Activated CD8-positive, alpha-beta memory T cell treated with anti-CD3 and anti-CD28 coated beads, Interleukin-2, amount 50 U/mL, for 1 hour (primary cell): Measurements from ENCODE around the gene ADM.

Experiments
- DNase-seq: peaks from one replicate; pipeline ENCODE4 v3.0.0-alpha.2; 2020; ENCODE audit errors: extremely low read depth

ADM gene

GRCh38 chr11:10309163-10310093 lies 4.6 kb downstream of the ADM start:
- no peak for DNase-seq

- no peak for DNase-seq
These were observed 5.5 kb downstream of the ADM start for GRCh38 chr11:10310301-10310841.

- no peak for DNase-seq
These were observed 6.9 kb downstream of the ADM start for GRCh38 chr11:10311802-10312201.

- DNase-seq: no peak
These were observed 9.6 kb downstream of the ADM start for GRCh38 chr11:10314199-10315072.

GRCh38 chr11:10315083-10315482 lies 10.2 kb downstream of the ADM start:
- DNase-seq: no peak

- no peak for DNase-seq
These were observed 12.4 kb downstream of the ADM start for GRCh38 chr11:10317151-10317755.

GRCh38 chr11:10317776-10318526 lies 13.1 kb downstream of the ADM start:
- DNase-seq: no peak

GRCh38 chr11:10318527-10318802 lies 13.6 kb downstream of the ADM start:
- DNase-seq: no peak

GRCh38 chr11:10319702-10320558 lies 15.1 kb downstream of the ADM start:
- DNase-seq: no peak

GRCh38 chr11:10320736-10321465 lies 16.0 kb downstream of the ADM start:
- DNase-seq: no peak

GRCh38 chr11:10322401-10322800 lies 17.5 kb downstream of the ADM start:
- no peak for DNase-seq

GRCh38 chr11:10322830-10323792 lies 18.2 kb downstream of the ADM start:
- no peak for DNase-seq

- DNase-seq: no peak
These were observed 18.9 kb downstream of the ADM start for GRCh38 chr11:10323793-10324170.

- DNase-seq: no peak
These were observed 19.6 kb downstream of the ADM start for GRCh38 chr11:10324474-10324873.

- DNase-seq: no peak
These were observed 20.6 kb downstream of the ADM start for GRCh38 chr11:10325277-10326011.

GRCh38 chr11:10326012-10326964 lies 21.4 kb downstream of the ADM start:
- DNase-seq: no peak

GRCh38 chr11:10327254-10327653 lies 22.4 kb downstream of the ADM start:
- DNase-seq: no peak
